Measurements from ENCODE around the gene UQCC2. TPM values are rescaled to one million over a fixed set of nuclear protein-coding genes. Genes with fewer than 3 reads are reported as not detected.
A peak's percentile ranks its signal among the peaks of the same experiment; 100 is the strongest.

Gene UQCC2
- total and polyA plus RNA-seq, 4 donors = 6.8 to 75.9 (median 22.4) TPM

DNA sequence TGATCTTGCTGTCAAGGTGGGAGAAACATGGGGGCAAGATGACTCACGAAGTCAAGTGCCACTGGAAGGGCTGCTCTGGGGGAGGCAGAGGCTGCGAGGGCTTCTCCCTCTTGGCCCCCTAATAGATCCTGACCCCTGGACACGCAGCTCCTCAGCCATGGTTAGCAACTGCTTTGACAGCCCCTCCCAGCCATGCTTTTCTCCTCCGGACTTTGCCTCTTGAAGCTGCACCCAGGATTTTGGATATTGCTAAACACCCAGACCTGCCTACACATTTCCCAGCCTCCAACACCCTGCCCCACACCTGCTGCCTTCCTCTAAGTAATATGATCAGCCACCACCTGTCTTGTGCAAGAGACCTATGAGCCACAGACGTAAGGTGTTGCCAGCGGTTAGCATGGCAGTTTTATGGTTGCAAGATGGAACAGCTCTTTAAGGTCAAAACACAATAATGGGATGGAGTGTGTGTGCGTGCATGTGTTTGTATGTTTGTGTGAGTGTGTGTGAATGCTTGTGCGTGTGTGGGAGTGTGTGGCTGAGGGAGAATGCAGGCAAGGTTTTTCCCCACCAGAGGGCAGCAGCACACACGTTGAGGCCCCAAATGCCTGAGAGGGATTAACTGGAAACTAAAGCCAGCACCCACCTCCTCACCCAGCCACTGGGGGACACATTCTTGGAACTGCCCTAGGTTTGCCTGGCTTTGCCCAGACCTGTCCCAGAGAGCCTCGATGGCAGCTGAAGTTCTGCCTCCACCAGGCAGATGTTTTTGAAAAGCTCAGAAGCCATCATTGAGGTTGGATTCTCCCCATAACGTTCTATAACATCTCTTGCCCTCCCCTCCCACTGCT, 32.7 kb upstream of the UQCC2 start:
- Histone ChIP-seq H3K27me3 (ENCODE audit: control insufficient read depth in 4 of 4, insufficient read depth in 4 of 4, low read length in 3 of 4) (no peaks in the 10 kb centered on the region), H3K9me3 (ENCODE audit: control insufficient read depth in 4 of 4, low read length in 3 of 4) (no peaks in the 10 kb centered on the region), H3K4me1 (ENCODE audit: control insufficient read depth in 4 of 4, insufficient read depth in 4 of 4, low read length in 3 of 4) (peaks cover 10 to 52% (median 45%) of the 10 kb centered on the region in 4 donors), H3K4me3 (ENCODE audit: low read depth in 1 of 3, low read length in 3 of 3) (no peak overlapping the region), H3K27ac (ENCODE audit: low read depth in 1 of 2, low read length in 2 of 2) (peak overlapping the region; percentile 73 to 76), H3K9ac (ENCODE audit: low read depth in 1 of 2, low read length in 2 of 2) (no peak overlapping the region), H3K36me3 (ENCODE audit: control insufficient read depth in 4 of 4, insufficient read depth in 3 of 4, low read depth in 1 of 4, low read length in 3 of 4) (no peaks in the 10 kb centered on the region)
- TF ChIP-seq, protein P1, sequence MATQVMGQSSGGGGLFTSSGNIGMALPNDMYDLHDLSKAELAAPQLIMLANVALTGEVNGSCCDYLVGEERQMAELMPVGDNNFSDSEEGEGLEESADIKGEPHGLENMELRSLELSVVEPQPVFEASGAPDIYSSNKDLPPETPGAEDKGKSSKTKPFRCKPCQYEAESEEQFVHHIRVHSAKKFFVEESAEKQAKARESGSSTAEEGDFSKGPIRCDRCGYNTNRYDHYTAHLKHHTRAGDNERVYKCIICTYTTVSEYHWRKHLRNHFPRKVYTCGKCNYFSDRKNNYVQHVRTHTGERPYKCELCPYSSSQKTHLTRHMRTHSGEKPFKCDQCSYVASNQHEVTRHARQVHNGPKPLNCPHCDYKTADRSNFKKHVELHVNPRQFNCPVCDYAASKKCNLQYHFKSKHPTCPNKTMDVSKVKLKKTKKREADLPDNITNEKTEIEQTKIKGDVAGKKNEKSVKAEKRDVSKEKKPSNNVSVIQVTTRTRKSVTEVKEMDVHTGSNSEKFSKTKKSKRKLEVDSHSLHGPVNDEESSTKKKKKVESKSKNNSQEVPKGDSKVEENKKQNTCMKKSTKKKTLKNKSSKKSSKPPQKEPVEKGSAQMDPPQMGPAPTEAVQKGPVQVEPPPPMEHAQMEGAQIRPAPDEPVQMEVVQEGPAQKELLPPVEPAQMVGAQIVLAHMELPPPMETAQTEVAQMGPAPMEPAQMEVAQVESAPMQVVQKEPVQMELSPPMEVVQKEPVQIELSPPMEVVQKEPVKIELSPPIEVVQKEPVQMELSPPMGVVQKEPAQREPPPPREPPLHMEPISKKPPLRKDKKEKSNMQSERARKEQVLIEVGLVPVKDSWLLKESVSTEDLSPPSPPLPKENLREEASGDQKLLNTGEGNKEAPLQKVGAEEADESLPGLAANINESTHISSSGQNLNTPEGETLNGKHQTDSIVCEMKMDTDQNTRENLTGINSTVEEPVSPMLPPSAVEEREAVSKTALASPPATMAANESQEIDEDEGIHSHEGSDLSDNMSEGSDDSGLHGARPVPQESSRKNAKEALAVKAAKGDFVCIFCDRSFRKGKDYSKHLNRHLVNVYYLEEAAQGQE (IDR thresholded peaks at IDR 0.05) = no peak
- TF ChIP-seq YY1 (IDR thresholded peaks at IDR 0.05) = peak; percentile 35
- TF ChIP-seq, protein P2, sequence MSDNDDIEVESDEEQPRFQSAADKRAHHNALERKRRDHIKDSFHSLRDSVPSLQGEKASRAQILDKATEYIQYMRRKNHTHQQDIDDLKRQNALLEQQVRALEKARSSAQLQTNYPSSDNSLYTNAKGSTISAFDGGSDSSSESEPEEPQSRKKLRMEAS (IDR thresholded peaks at IDR 0.05) = peak; percentile 49
- peak in 1 of 2 donors; percentile 23 for TF ChIP-seq JUND (IDR thresholded peaks at IDR 0.05)
- TF ChIP-seq, protein P3, sequence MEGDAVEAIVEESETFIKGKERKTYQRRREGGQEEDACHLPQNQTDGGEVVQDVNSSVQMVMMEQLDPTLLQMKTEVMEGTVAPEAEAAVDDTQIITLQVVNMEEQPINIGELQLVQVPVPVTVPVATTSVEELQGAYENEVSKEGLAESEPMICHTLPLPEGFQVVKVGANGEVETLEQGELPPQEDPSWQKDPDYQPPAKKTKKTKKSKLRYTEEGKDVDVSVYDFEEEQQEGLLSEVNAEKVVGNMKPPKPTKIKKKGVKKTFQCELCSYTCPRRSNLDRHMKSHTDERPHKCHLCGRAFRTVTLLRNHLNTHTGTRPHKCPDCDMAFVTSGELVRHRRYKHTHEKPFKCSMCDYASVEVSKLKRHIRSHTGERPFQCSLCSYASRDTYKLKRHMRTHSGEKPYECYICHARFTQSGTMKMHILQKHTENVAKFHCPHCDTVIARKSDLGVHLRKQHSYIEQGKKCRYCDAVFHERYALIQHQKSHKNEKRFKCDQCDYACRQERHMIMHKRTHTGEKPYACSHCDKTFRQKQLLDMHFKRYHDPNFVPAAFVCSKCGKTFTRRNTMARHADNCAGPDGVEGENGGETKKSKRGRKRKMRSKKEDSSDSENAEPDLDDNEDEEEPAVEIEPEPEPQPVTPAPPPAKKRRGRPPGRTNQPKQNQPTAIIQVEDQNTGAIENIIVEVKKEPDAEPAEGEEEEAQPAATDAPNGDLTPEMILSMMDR (IDR thresholded peaks at IDR 0.05; ENCODE audit: low read depth, low read length, missing input control) = peak; percentile 93
- TF ChIP-seq, protein P4, sequence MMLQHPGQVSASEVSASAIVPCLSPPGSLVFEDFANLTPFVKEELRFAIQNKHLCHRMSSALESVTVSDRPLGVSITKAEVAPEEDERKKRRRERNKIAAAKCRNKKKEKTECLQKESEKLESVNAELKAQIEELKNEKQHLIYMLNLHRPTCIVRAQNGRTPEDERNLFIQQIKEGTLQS (IDR thresholded peaks at IDR 0.05) = no peak
- TF ChIP-seq SP1 (IDR thresholded peaks at IDR 0.05) = peak; percentile 75
- peak; percentile 66 to 78 for TF ChIP-seq RXRA (IDR thresholded peaks at IDR 0.05)
- peak; percentile 83 to 84 for TF ChIP-seq HNF4A (conservative IDR thresholded peaks at IDR 0.05)
- peak; percentile 37 for TF ChIP-seq HNF4G (IDR thresholded peaks at IDR 0.05)
- peak; percentile 80 to 88 for TF ChIP-seq RAD21 (IDR thresholded peaks at IDR 0.05)
- TF ChIP-seq EGR1 (IDR thresholded peaks at IDR 0.05; ENCODE audit: low read depth in 2 of 2) = no peak
- TF ChIP-seq GABPA (IDR thresholded peaks at IDR 0.05 in 1 of 2, conservative IDR thresholded peaks at IDR 0.05 in 1 of 2) = no peak
- WGBS = 24% methylated on average over 11 of the region's 11 CpGs
- peak; percentile 77 for DNase-seq (ENCODE audit: low spot score)

DNA sequence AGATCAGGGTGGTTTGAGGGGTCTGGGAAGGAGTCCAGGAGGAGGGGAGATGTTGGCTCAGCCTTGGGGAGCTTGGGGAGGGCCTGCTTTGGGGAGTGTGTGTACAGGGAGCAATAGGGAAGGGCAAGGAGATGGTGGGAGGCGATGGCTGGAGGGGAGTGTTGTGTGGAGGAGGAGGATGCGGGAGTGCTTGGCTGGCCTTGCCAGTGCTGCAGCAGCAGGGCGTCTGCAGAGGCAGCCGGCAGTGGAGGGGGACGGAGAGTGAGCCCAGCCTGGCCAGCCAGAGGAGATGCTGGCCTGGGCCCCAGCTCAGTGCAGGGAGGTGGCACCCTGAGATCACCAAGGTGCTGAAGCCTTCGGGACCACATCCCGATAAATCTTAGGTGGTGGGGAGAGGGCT, 31.3 kb upstream of the UQCC2 start:
- H3K9ac ChIP-seq (ENCODE audit: low read depth in 1 of 2, low read length in 2 of 2) = no peak overlapping the region
- H3K36me3 ChIP-seq (ENCODE audit: control insufficient read depth in 4 of 4, insufficient read depth in 3 of 4, low read depth in 1 of 4, low read length in 3 of 4) = no peaks in the 10 kb centered on the region
- TF ChIP-seq EGR1 (IDR thresholded peaks at IDR 0.05; ENCODE audit: low read depth in 2 of 2) = no peak
- TF ChIP-seq HNF4A (conservative IDR thresholded peaks at IDR 0.05) = no peak
- TF ChIP-seq, protein P3 (IDR thresholded peaks at IDR 0.05; ENCODE audit: low read depth, low read length, missing input control) = no peak
- no peak for TF ChIP-seq HNF4G (IDR thresholded peaks at IDR 0.05)
- TF ChIP-seq SP1 (IDR thresholded peaks at IDR 0.05) = no peak
- TF ChIP-seq, protein P4 (IDR thresholded peaks at IDR 0.05) = no peak
- no peak for TF ChIP-seq YY1 (IDR thresholded peaks at IDR 0.05)
- TF ChIP-seq, protein P1 (IDR thresholded peaks at IDR 0.05) = no peak
- TF ChIP-seq FOXA1 (IDR thresholded peaks at IDR 0.05) = no peak
- TF ChIP-seq NR2F2 (IDR thresholded peaks at IDR 0.05) = no peak
- TF ChIP-seq RXRA (IDR thresholded peaks at IDR 0.05) = no peak
- TF ChIP-seq RAD21 (IDR thresholded peaks at IDR 0.05) = no peak
- peaks cover 13 to 63% (median 54%) of the 10 kb centered on the region in 4 donors for H3K4me1 ChIP-seq (ENCODE audit: control insufficient read depth in 4 of 4, insufficient read depth in 4 of 4, low read length in 3 of 4)
- 88% methylated on average over 7 of the region's 7 CpGs for WGBS
- no peak for DNase-seq (ENCODE audit: low spot score)
- no peaks in the 10 kb centered on the region for H3K9me3 ChIP-seq (ENCODE audit: control insufficient read depth in 4 of 4, low read length in 3 of 4)
- no peak overlapping the region for H3K27ac ChIP-seq (ENCODE audit: low read depth in 1 of 2, low read length in 2 of 2)
- H3K4me3 ChIP-seq (ENCODE audit: low read depth in 1 of 3, low read length in 3 of 3) = no peak overlapping the region
- no peaks in the 10 kb centered on the region for H3K27me3 ChIP-seq (ENCODE audit: control insufficient read depth in 4 of 4, insufficient read depth in 4 of 4, low read length in 3 of 4)

All from liver (tissue), 9 donors.